ENCODE data around the gene SMIM24. TPM values are rescaled to one million over a fixed set of nuclear protein-coding genes. Genes with fewer than 3 reads are reported as not detected.

SMIM24 gene
- total and polyA plus RNA-seq, 9 of the 15 experiments (the other 6 are each of a cell fraction or from before 2014, with no cell fraction given) = 0.45 to 12.3 (median 1.4) TPM; not detected in 1

GRCh38 chr19:3434630-3435553 lies 45.4 kb downstream of the SMIM24 start (continued):
- TF ChIP-seq TCF7L2 (IDR thresholded peaks at IDR 0.05; ENCODE audit: low read depth, low read length) (no peak), ZBTB11 (CRISPR knock-in tag; IDR thresholded peaks at IDR 0.05) (peak in 2 of 3 experiments; percentile 93 to 99; a peak in 4 of 6 replicates), NBN (IDR thresholded peaks at IDR 0.05; ENCODE audit: low read depth) (no peak; the same call in 1 of the 2 replicates), TBP (optimal IDR thresholded peaks at IDR 0.05; ENCODE audit: low read depth, low read length) (peak; percentile 59), ZNF507 (tag; conservative IDR thresholded peaks at IDR 0.05) (no peak), SETDB1 (IDR thresholded peaks at IDR 0.05; ENCODE audit: low read length) (no peak), VEZF1 (CRISPR knock-in tag; IDR thresholded peaks at IDR 0.05) (peak; percentile 91), SIN3B (IDR thresholded peaks at IDR 0.05; ENCODE audit: low read depth) (peak; percentile 88; the same call in 1 of the 2 replicates), USF1 (CRISPR knock-in tag; IDR thresholded peaks at IDR 0.05) (peak; percentile 29; the same call in 1 of the 2 replicates), FOS (IDR thresholded peaks at IDR 0.05; ENCODE audit: extremely low read depth, insufficient read length) (no peak), TFE3 (CRISPR knock-in tag; IDR thresholded peaks at IDR 0.05) (peak; percentile 5; the same call in 1 of the 2 replicates), RREB1 (CRISPR knock-in tag; IDR thresholded peaks at IDR 0.05) (peak; percentile 65; the same call in 1 of the 2 replicates)
